ENCODE results near the gene SMOC2. TPM values are rescaled to one million over a fixed set of nuclear protein-coding genes. Genes with fewer than 3 reads are reported as not detected.

Gene SMOC2
- total and polyA plus RNA-seq, 2 of the 13 experiments (the other 11 are each of a cell fraction or from before 2014, with no cell fraction given) = not detected

- H3K4me2 ChIP-seq (ENCODE audit: low read depth, low read length) = no peak overlapping the region
- TF ChIP-seq KAT2B (IDR thresholded peaks at IDR 0.05; ENCODE audit: borderline replicate concordance, low read depth, low read length) = no peak
- TF ChIP-seq ATM (IDR thresholded peaks at IDR 0.05; ENCODE audit: borderline replicate concordance) = no peak
- no peak for FAIRE-seq
- no peak overlapping the region for H2AFZ ChIP-seq (ENCODE audit: low read length)
- BruUV-seq (replicated peaks) = no TSS peak
- WGBS (ENCODE audit: low lambda C conversion rate) = 38% methylated on average over 17 of the region's 18 CpGs
- ChIA-PET CTCF (ENCODE audit: low intra/inter-chr PET ratio, low total read pairs) (no interaction called here), POLR2A (no interaction called here)
- ATAC-seq = no peak
- no peaks in the 10 kb centered on the region for H3K4me1 ChIP-seq (ENCODE audit: insufficient read depth, low read length)
- H3K36me3 ChIP-seq (replicated peaks in 1 of 2; ENCODE audit: control insufficient read depth in 1 of 2, insufficient read depth in 2 of 2, low read length in 2 of 2) = no peaks in the 10 kb centered on the region
- H4K20me1 ChIP-seq (ENCODE audit: insufficient read depth, low read length) = no peaks in the 10 kb centered on the region
- no peaks in the 10 kb centered on the region for H3K9me3 ChIP-seq (ENCODE audit: low read length)
- no peak overlapping the region for H3K9ac ChIP-seq (ENCODE audit: insufficient read depth, low read depth, low read length)
- DNase-seq (ENCODE audit: low spot score) = no peak
- H3K27ac ChIP-seq (ENCODE audit: extremely low read length, insufficient read depth, low read length) = no peak overlapping the region
- in situ Hi-C loops (cut with HindIII; ENCODE audit: extremely low pct_ligation_motif_present, low pct_unique_long_range_greater_than_20kb) = no loop called here
- intact Hi-C loops (cut with micrococcal nuclease; ENCODE audit: unreplicated experiment) = no loop called here
- H3K4me3 ChIP-seq (replicated peaks in 1 of 3; ENCODE audit: insufficient read depth in 1 of 3, low read depth in 2 of 3, low read length in 3 of 3) = no peak overlapping the region
- no peaks in the 10 kb centered on the region for H3K79me2 ChIP-seq (ENCODE audit: insufficient read depth, low read length)
- peaks cover 15 to 46% of the 10 kb centered on the region in 2 experiments for H3K27me3 ChIP-seq (ENCODE audit: control insufficient read depth in 1 of 2, insufficient read depth in 2 of 2, low read length in 2 of 2)
These were observed 225.9 kb downstream of the SMOC2 start for GRCh38 chr6:168666699-168667427.

DNA sequence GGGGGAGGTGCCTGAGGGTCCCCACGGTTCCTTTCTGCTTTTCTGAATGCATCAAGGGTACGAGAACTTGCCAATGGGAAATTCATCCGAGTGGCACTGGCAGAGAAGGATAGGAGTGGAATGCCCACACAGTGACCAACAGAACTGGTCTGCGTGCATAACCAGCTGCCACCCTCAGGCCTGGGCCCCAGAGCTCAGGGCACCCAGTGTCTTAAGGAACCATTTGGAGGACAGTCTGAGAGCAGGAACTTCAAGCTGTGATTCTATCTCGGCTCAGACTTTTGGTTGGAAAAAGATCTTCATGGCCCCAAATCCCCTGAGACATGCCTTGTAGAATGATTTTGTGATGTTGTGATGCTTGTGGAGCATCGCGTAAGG, 226.4 kb downstream of the SMOC2 start:
- POLR2A ChIA-PET = no interaction called here

More for the DNA sequence above, 226.4 kb downstream of the SMOC2 start:
- H3K4me3 ChIP-seq (replicated peaks in 1 of 3; ENCODE audit: insufficient read depth in 1 of 3, low read depth in 2 of 3, low read length in 3 of 3) = no peak overlapping the region
- DNase-seq (ENCODE audit: low spot score) (no peak), FAIRE-seq (no peak), ATAC-seq (no peak)
- H3K4me2 ChIP-seq (ENCODE audit: low read depth, low read length) = no peak overlapping the region
- no peak overlapping the region for H2AFZ ChIP-seq (ENCODE audit: low read length)
- H4K20me1 ChIP-seq (ENCODE audit: insufficient read depth, low read length) = no peaks in the 10 kb centered on the region
- no peaks in the 10 kb centered on the region for H3K4me1 ChIP-seq (ENCODE audit: insufficient read depth, low read length)
- no peak overlapping the region for H3K9ac ChIP-seq (ENCODE audit: insufficient read depth, low read depth, low read length)
- peaks cover 13 to 41% of the 10 kb centered on the region in 2 experiments for H3K27me3 ChIP-seq (ENCODE audit: control insufficient read depth in 1 of 2, insufficient read depth in 2 of 2, low read length in 2 of 2)
- 34% methylated on average over 6 of the region's 7 CpGs for WGBS (ENCODE audit: low lambda C conversion rate)
- no peaks in the 10 kb centered on the region for H3K36me3 ChIP-seq (replicated peaks in 1 of 2; ENCODE audit: control insufficient read depth in 1 of 2, insufficient read depth in 2 of 2, low read length in 2 of 2)
- H3K79me2 ChIP-seq (ENCODE audit: insufficient read depth, low read length) = no peaks in the 10 kb centered on the region
- BruUV-seq (replicated peaks) = no TSS peak
- no peak overlapping the region for H3K27ac ChIP-seq (ENCODE audit: extremely low read length, insufficient read depth, low read length)
- in situ Hi-C loops (cut with HindIII; ENCODE audit: extremely low pct_ligation_motif_present, low pct_unique_long_range_greater_than_20kb) (no loop called here), intact Hi-C loops (cut with micrococcal nuclease; ENCODE audit: unreplicated experiment) (no loop called here)
- H3K9me3 ChIP-seq (ENCODE audit: low read length) = no peaks in the 10 kb centered on the region
- CTCF ChIA-PET (ENCODE audit: low intra/inter-chr PET ratio, low total read pairs) = no interaction called here
- TF ChIP-seq GABPB1 (CRISPR knock-in tag; IDR thresholded peaks at IDR 0.05) (no peak), ZNF251 (CRISPR knock-in tag; IDR thresholded peaks at IDR 0.05) (no peak), ZNF235 (CRISPR knock-in tag; IDR thresholded peaks at IDR 0.05; ENCODE audit: borderline replicate concordance) (no peak), ZNF781 (CRISPR knock-in tag; IDR thresholded peaks at IDR 0.05; ENCODE audit: borderline replicate concordance, not compliant biosample characterization) (no peak), ZNF30 (CRISPR knock-in tag; IDR thresholded peaks at IDR 0.05) (no peak), ZBTB3 (CRISPR knock-in tag; IDR thresholded peaks at IDR 0.05; ENCODE audit: borderline replicate concordance, low read depth) (no peak)

All from HepG2 (cell line).